Upper lobe of left lung (tissue), 6 donors: ENCODE results near the gene AGTR2. TPM values are rescaled to one million over a fixed set of nuclear protein-coding genes. Genes with fewer than 3 reads are reported as not detected.

Source experiments
- ATAC-seq, 2 donors: fragments of 200-7000 bp; cut with Tn5 transposase; one replicate each; pipeline ENCODE4 v1.9.1; 2022; ENCODE audit warnings: mild to moderate bottlenecking in 2 of 2, moderate library complexity in 2 of 2; ENCODE audit not compliant: low FRiP score in 2 of 2
- DNase-seq, 2 donors: peaks; one replicate each; pipeline ENCODE4 v3.0.0-alpha.2; 2019 to 2020
- H3K27ac ChIP-seq, 4 donors: fragments of 200-600 bp; sonication (generic); one replicate each; pipeline ENCODE4 v1.5.1; 2016 to 2019
- H3K27me3 ChIP-seq, 4 donors: fragments of 200-600 bp; sonication (generic); one replicate each; pipeline ENCODE4 v1.5.1; 2017 to 2019
- H3K36me3 ChIP-seq, 4 donors: fragments of 200-600 bp; sonication (generic); one replicate each; pipeline ENCODE4 v1.5.1; 2016 to 2019
- H3K4me1 ChIP-seq, 4 donors: fragments of 200-600 bp; sonication (generic); one replicate each; pipeline ENCODE4 v1.5.1; 2018 to 2019
- H3K4me3 ChIP-seq, 4 donors: fragments of 200-600 bp; sonication (generic); one replicate each; pipeline ENCODE4 v1.5.1; 2017 to 2019; ENCODE audit warnings: mild to moderate bottlenecking in 2 of 4, moderate library complexity in 1 of 4
- H3K9me3 ChIP-seq, 4 donors: fragments of 200-600 bp; sonication (generic); one replicate each; pipeline ENCODE4 v1.5.1; 2018 to 2019
- EP300 ChIP-seq, 4 donors: sonication (generic); formaldehyde crosslinking; IDR thresholded peaks; one replicate each; pipeline ENCODE4 v1.5.1; 2017; ENCODE audit warnings: antibody characterized with exemption in 4 of 4, control low read depth in 2 of 4
- POLR2A ChIP-seq, 4 donors: fragments of 450-650 bp; IDR thresholded peaks; one replicate each; pipeline ENCODE4 v1.5.1; 2016 to 2017; ENCODE audit warnings: antibody characterized with exemption in 4 of 4, mild to moderate bottlenecking in 2 of 4
- POLR2AphosphoS5 ChIP-seq, 2 donors: sonication (generic); formaldehyde crosslinking; IDR thresholded peaks; one replicate each; pipeline ENCODE4 v1.5.1; 2017; ENCODE audit warnings: antibody characterized with exemption in 2 of 2
- WGBS, 2 donors: methylation state at CpG; one replicate each; pipeline ENCODE4 v1.1.5; 2017 to 2018; 5-methylcytosine and 5-hydroxymethylcytosine counted together
- total RNA-seq, 6 donors: library from RNA; depleted of rRNA in 4 of 6; stranded (reverse); fragments of >200 nt in 4 of 6; gene quantifications; one replicate each; pipeline versions ENCODE4 v1.1.0 to v1.2.1, GENCODE V29; 2016 to 2021
- TF ChIP-seq, protein P1 (sequence below), 6 experiments: fragments of 450-650 bp in 4 of 6; fragments of 200-600 bp in 2 of 6; sonication (generic) in 2 of 6; IDR thresholded peaks; one replicate each; pipeline ENCODE4 v1.5.1; 2016 to 2019; ENCODE audit warnings: antibody characterized with exemption in 6 of 6
- donor health status: DM: no; HTN: no; CAD: no; lungs with moderate emphysema.
- donor health status: DM: no; HTN: yes; CAD: no; lungs with severe emphysema.

Gene AGTR2
- total RNA-seq, 6 donors from 2014 or later = 0.44 to 20.7 (median 4.9) TPM

DNA sequence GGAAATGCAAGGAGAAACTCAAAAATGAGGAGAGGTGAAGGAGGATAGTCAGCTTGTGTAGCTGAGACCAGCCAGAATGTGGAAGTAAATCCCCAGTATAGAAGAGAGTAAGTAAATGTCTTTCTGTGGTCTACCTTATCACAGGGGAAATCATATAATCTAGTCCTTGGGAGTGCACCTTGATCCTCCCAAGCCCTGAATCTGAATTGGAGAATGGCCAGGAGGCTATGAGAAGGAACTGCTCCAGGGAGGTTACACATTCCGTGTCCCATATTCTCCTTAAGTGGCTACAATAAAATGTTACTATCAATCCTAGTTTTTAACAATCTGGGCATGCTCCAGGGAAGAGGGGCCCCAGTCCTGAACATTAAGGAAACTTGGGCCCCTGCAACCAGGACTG lies 10.8 kb downstream of the AGTR2 start:
- ATAC-seq = no peak

GRCh38 chrX:116185163-116185562 lies 14.6 kb downstream of the AGTR2 start:
- Histone ChIP-seq H3K9me3 (no peaks in the 10 kb centered on the region), H3K27me3 (no peaks in the 10 kb centered on the region), H3K36me3 (no peaks in the 10 kb centered on the region), H3K27ac (no peak overlapping the region), H3K4me3 (no peak overlapping the region), H3K4me1 (no peaks in the 10 kb centered on the region)
- no peak for ATAC-seq
- no peak for DNase-seq
- no peak for TF ChIP-seq POLR2A (IDR thresholded peaks at IDR 0.05)
- TF ChIP-seq, protein P1, sequence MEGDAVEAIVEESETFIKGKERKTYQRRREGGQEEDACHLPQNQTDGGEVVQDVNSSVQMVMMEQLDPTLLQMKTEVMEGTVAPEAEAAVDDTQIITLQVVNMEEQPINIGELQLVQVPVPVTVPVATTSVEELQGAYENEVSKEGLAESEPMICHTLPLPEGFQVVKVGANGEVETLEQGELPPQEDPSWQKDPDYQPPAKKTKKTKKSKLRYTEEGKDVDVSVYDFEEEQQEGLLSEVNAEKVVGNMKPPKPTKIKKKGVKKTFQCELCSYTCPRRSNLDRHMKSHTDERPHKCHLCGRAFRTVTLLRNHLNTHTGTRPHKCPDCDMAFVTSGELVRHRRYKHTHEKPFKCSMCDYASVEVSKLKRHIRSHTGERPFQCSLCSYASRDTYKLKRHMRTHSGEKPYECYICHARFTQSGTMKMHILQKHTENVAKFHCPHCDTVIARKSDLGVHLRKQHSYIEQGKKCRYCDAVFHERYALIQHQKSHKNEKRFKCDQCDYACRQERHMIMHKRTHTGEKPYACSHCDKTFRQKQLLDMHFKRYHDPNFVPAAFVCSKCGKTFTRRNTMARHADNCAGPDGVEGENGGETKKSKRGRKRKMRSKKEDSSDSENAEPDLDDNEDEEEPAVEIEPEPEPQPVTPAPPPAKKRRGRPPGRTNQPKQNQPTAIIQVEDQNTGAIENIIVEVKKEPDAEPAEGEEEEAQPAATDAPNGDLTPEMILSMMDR (IDR thresholded peaks at IDR 0.05) = no peak
- TF ChIP-seq EP300 (IDR thresholded peaks at IDR 0.05) = no peak
- TF ChIP-seq POLR2AphosphoS5 (IDR thresholded peaks at IDR 0.05) = no peak

More for the DNA sequence above, 10.8 kb downstream of the AGTR2 start:
- Histone ChIP-seq H3K4me1 (no peaks in the 10 kb centered on the region), H3K36me3 (no peaks in the 10 kb centered on the region), H3K9me3 (no peaks in the 10 kb centered on the region), H3K27me3 (no peaks in the 10 kb centered on the region), H3K4me3 (no peak overlapping the region), H3K27ac (no peak overlapping the region)
- no peak for TF ChIP-seq POLR2AphosphoS5 (IDR thresholded peaks at IDR 0.05)
- TF ChIP-seq, protein P1 (IDR thresholded peaks at IDR 0.05) = no peak
- no peak for TF ChIP-seq POLR2A (IDR thresholded peaks at IDR 0.05)
- no peak for TF ChIP-seq EP300 (IDR thresholded peaks at IDR 0.05)
- no peak for DNase-seq
- 80 to 83% methylated on average over 1 of the region's 1 CpG for WGBS, 2 donors

- Histone ChIP-seq H3K9me3 (no peaks in the 10 kb centered on the region), H3K4me1 (no peaks in the 10 kb centered on the region), H3K36me3 (no peaks in the 10 kb centered on the region), H3K27ac (no peak overlapping the region), H3K27me3 (no peaks in the 10 kb centered on the region), H3K4me3 (no peak overlapping the region)
- DNase-seq (no peak), ATAC-seq (no peak)
- TF ChIP-seq, protein P1 (IDR thresholded peaks at IDR 0.05) = no peak
- TF ChIP-seq POLR2A (IDR thresholded peaks at IDR 0.05) (no peak), EP300 (IDR thresholded peaks at IDR 0.05) (no peak), POLR2AphosphoS5 (IDR thresholded peaks at IDR 0.05) (no peak)
These were observed 24.1 kb downstream of the AGTR2 start for GRCh38 chrX:116194649-116195048.

- no peak overlapping the region for H3K27ac ChIP-seq
- DNase-seq (no peak), ATAC-seq (no peak)
- no peak overlapping the region for H3K4me3 ChIP-seq
- H3K9me3 ChIP-seq = no peaks in the 10 kb centered on the region
- no peaks in the 10 kb centered on the region for H3K4me1 ChIP-seq
- TF ChIP-seq POLR2AphosphoS5 (IDR thresholded peaks at IDR 0.05) = no peak
- TF ChIP-seq, protein P1 (IDR thresholded peaks at IDR 0.05) = no peak
- TF ChIP-seq POLR2A (IDR thresholded peaks at IDR 0.05) = no peak
- TF ChIP-seq EP300 (IDR thresholded peaks at IDR 0.05) = no peak
- H3K27me3 ChIP-seq = no peaks in the 10 kb centered on the region
- 25 to 88% methylated on average over 3 of the region's 3 CpGs for WGBS, 2 donors
- no peaks in the 10 kb centered on the region for H3K36me3 ChIP-seq
These were observed 27.7 kb downstream of the AGTR2 start for GRCh38 chrX:116198235-116198634.

DNA sequence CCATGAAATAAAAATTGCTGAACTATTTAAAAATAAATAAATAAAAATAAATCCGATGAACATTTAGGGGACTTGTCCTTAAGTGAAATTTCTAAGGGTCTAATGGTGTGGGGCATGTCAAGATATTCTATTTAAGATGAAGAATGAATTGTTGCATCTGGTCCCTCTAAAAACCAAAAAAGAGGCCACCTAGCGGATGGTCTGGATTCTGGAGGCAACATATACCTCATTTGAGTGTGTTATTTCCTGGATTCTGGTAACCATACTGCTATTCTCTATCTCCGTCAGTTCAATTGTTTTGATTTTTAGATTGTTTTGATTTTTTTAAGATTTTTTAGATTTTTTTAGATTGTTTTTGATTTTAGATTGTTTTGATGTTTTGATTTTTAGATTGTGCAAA lies 28.3 kb downstream of the AGTR2 start:
- DNase-seq = no peak
- no peak for TF ChIP-seq POLR2A (IDR thresholded peaks at IDR 0.05)
- TF ChIP-seq EP300 (IDR thresholded peaks at IDR 0.05) = no peak
- TF ChIP-seq POLR2AphosphoS5 (IDR thresholded peaks at IDR 0.05) = no peak
- TF ChIP-seq, protein P1 (IDR thresholded peaks at IDR 0.05) = no peak
- no peaks in the 10 kb centered on the region for H3K36me3 ChIP-seq
- H3K27me3 ChIP-seq = no peaks in the 10 kb centered on the region
- no peak overlapping the region for H3K4me3 ChIP-seq
- no peaks in the 10 kb centered on the region for H3K4me1 ChIP-seq
- no peak for ATAC-seq
- no peak overlapping the region for H3K27ac ChIP-seq
- no peaks in the 10 kb centered on the region for H3K9me3 ChIP-seq
- 51 to 54% methylated on average over 3 of the region's 3 CpGs for WGBS, 2 donors
